ENCODE results near the gene DLGAP1.

- TF ChIP-seq SUZ12 (IDR thresholded peaks at IDR 0.05; ENCODE audit: extremely low read depth, insufficient read depth, insufficient read length): no peak
- TF ChIP-seq ZNF274 (IDR thresholded peaks at IDR 0.05; ENCODE audit: low read depth, low read length): no peak
Measured at GRCh38 chr18:3757361-3757760, 697.7 kb downstream of the DLGAP1 start.
